GM21390 (cell line): ENCODE data around the gene NOS1.

Source experiments
- ATAC-seq: cut with Tn5 transposase; IDR thresholded peaks from one replicate; pipeline ENCODE4 v1.9.1; 2021; ENCODE audit not compliant: unreplicated experiment

NOS1 gene

GRCh38 chr12:117180758-117181467, 180.5 kb downstream of the NOS1 start:
- ATAC-seq, result no peak

- ATAC-seq, result no peak
These were observed 182.7 kb downstream of the NOS1 start for GRCh38 chr12:117178745-117179144.

GRCh38 chr12:117178301-117178700, 183.1 kb downstream of the NOS1 start:
- ATAC-seq, result no peak

- no peak for ATAC-seq
These were observed 189.3 kb downstream of the NOS1 start for GRCh38 chr12:117172168-117172567.

- no peak for ATAC-seq
These were observed 189.8 kb downstream of the NOS1 start for GRCh38 chr12:117171499-117172162.

GRCh38 chr12:117169548-117169947, 191.9 kb downstream of the NOS1 start:
- ATAC-seq, result no peak

GRCh38 chr12:117168976-117169375, 192.4 kb downstream of the NOS1 start:
- no peak for ATAC-seq

- ATAC-seq, result no peak
These were observed 193.7 kb downstream of the NOS1 start for GRCh38 chr12:117167769-117168168.

GRCh38 chr12:117166107-117166506, 195.3 kb downstream of the NOS1 start:
- no peak for ATAC-seq

- no peak for ATAC-seq
These were observed 196.1 kb downstream of the NOS1 start for GRCh38 chr12:117165342-117165741.

GRCh38 chr12:117162633-117163032, 198.8 kb downstream of the NOS1 start:
- no peak for ATAC-seq

- no peak for ATAC-seq
These were observed 199.3 kb downstream of the NOS1 start for GRCh38 chr12:117162167-117162539.

GRCh38 chr12:117161460-117162166, 199.8 kb downstream of the NOS1 start:
- no peak for ATAC-seq

GRCh38 chr12:117159674-117160073, 201.8 kb downstream of the NOS1 start:
- no peak for ATAC-seq

GRCh38 chr12:117158911-117159553, 202.4 kb downstream of the NOS1 start:
- no peak for ATAC-seq
